Activated CD8-positive, alpha-beta memory T cell treated with anti-CD3 and anti-CD28 coated beads for 48 hours (primary cell): ENCODE results near the gene SYCP3.
A peak's percentile ranks its signal among the peaks of the same experiment; 100 is the strongest.

ENCODE experiments used
- DNase-seq, 3 experiments: peaks; one replicate each; pipeline ENCODE4 v3.0.0-alpha.2; 2020; ENCODE audit warnings: low read depth in 2 of 3, low spot score in 2 of 3

SYCP3 gene

GRCh38 chr12:101738920-101739665 is at the start of gene SYCP3:
Gene SYCP3 (minus strand): TSS chr12:101739462. CDS start chr12:101737935, 1,527 bp downstream.
- no peak for DNase-seq

DNA sequence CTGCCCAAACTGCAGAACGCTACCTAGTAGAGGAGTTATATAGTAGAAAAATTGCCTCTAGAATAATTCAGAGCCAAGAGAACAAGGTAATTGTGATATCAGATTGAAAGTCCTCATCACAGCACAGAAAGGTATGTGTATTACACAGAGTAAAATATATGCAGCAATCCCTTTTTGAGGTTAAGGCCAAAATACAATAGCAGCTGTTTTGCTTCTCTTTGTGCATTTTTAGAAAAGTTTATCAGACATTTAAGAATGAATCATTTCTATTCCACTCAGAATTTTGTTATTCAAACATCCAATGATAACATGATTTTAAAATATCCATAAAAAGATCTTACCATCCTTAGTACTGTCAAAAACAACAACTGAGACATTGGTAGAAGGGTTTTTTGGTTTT is 46.4 kb upstream of the SYCP3 start:
- DNase-seq: no peak

DNA sequence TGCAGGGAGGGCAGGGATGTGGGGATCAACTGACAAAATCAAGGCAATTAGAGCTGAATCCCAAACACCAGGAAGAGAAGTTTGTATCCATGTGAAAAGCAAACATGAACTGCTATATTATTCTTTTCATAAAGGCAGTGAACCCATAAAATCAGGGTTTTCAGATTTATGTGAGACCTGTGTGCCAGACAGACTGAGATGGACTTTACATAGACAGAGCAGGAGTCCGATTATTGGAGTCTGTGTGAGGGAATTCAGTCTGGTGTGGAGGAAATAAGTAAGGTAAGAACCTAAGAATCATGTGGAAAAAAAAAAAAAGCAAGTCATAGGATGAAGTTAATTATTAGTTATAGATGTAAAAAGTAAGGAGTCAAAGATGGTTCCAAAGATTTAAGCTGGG is 45.1 kb upstream of the SYCP3 start:
- DNase-seq: no peak

DNA sequence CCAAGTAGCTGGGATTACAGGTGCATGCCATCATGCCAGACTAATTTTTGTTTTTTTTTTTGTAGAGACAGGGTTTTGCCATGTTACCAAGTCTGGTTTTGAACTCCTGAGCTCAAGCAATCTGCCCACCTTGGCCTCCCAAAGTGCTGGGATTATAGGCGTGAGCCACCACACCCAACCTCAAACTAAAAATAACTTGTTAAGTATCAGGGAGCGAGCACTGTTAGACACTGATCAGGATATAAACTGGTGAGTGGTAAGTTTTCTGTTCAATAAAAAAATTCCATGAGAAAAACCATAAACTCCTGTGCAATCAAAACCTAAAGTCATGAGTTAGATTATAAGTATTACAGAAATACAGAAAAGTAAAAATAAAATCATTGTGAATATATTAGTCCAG is 44.6 kb upstream of the SYCP3 start:
- DNase-seq: no peak

DNA sequence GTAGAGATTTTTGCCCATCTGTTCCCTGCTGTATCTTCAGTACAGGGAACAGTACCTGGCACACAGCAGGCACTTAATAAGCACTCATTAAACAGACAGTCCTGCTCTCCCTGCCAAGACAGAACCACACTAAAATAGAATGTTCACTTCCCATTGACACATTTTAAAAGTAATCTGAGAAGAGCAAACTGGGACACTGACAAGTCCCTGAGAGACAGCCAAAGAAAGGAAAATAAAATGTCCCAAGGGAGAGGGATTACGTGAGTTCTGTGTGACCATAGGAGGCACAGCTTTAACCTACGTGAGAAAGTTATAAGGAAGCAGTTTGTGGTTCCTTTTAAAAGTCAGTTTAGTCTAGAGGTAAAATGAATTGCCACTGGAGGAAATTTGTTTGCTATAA is 43.9 kb upstream of the SYCP3 start:
- DNase-seq: no peak

- no peak for DNase-seq
Measured at GRCh38 chr12:101782273-101782731, 43.0 kb upstream of the SYCP3 start.

DNA sequence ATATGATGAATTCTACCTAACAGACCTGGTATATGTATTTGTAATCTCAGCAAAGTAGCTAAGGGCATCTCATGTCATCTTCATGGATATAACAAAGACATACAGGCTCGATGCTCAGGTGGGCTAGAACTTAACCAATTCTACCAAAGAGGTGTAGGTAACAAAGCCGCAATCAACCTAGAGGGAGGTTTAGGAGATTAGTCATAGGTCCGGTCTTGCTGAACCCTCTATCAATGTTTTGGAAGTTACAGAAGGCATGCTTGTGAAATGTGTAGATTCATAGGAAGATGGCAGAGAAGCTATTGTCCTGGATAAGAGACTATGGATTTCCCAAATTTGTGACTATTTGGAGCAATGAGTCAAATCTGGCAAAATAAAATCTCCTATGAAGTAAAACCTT is 42.6 kb upstream of the SYCP3 start:
- DNase-seq: no peak

DNA sequence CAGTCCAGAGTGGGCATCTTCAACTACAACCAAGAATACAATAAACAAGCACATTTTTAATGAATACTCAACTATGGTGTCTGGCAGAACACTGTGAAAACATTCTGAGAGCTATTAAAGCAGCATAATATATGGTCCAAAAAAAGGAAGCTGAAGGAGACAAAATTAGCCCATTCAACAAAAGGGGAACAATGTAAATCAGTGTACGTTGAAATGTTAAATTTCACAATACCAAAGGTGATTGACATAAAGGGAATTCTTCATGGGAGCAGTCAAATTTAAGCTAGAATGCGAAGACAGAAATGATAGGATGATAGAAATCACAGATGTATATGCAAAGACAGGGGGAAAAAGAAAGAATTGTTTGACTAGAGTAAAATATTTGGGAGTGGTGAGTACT is 41.3 kb upstream of the SYCP3 start:
- DNase-seq: no peak

GRCh38 chr12:101779626-101780025 is 40.4 kb upstream of the SYCP3 start:
- no peak for DNase-seq

- DNase-seq: no peak
Measured at GRCh38 chr12:101779200-101779599, 39.9 kb upstream of the SYCP3 start.

- no peak for DNase-seq
Measured at GRCh38 chr12:101777978-101778377, 38.7 kb upstream of the SYCP3 start.

DNA sequence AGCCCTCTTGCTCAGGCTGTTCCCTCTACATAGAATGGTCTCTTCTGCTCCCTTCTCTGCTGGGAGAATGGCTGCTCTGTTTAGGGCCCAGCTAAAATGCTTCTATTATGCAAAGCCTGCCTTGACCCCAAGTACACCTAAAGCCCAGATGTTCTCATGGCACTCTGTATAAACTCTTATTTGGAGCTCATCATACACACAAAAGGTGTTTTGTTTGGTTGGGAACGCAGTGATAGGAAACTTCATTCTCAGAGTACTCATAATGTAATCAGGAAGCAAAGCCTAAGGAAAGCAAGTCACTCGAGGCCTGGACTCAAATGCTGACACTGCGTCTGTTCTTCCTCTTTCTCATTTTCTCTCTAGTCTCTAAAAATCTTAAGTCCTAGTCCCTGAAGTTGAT is 38.2 kb upstream of the SYCP3 start:
- no peak for DNase-seq

GRCh38 chr12:101775816-101776215 is 36.6 kb upstream of the SYCP3 start:
- no peak for DNase-seq

DNA sequence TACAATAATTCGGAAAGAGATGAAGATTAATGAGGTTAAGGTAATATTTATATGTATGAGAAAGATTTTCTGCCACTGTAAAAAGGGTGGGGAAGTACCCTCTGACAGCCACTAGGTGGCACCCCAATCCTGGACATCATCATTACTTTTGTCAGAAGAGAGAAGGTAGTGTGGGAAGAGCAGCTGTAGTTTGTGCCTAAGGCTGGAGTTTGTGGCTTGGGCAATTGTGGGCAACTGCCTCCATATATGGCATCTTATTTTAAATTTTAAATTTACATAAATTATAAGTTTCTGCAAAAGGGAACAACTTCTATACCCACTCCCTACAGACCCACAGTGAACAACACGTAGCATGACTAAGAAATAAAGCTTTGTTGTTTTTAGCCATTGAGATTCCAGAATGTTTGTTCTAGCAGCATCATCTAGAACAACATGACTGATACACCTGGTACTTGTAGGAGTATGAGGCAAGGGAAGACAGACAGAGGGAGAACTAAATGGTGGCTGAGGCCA is 34.4 kb upstream of the SYCP3 start:
- DNase-seq: peak in 1 of 3 experiments; percentile 25

- no peak for DNase-seq
Measured at GRCh38 chr12:101772012-101772775, 32.9 kb upstream of the SYCP3 start.

- DNase-seq: no peak
Measured at GRCh38 chr12:101769865-101770264, 30.6 kb upstream of the SYCP3 start.

GRCh38 chr12:101768781-101769180 is 29.5 kb upstream of the SYCP3 start:
- no peak for DNase-seq

GRCh38 chr12:101767537-101767936 is 28.3 kb upstream of the SYCP3 start:
- DNase-seq: no peak

DNA sequence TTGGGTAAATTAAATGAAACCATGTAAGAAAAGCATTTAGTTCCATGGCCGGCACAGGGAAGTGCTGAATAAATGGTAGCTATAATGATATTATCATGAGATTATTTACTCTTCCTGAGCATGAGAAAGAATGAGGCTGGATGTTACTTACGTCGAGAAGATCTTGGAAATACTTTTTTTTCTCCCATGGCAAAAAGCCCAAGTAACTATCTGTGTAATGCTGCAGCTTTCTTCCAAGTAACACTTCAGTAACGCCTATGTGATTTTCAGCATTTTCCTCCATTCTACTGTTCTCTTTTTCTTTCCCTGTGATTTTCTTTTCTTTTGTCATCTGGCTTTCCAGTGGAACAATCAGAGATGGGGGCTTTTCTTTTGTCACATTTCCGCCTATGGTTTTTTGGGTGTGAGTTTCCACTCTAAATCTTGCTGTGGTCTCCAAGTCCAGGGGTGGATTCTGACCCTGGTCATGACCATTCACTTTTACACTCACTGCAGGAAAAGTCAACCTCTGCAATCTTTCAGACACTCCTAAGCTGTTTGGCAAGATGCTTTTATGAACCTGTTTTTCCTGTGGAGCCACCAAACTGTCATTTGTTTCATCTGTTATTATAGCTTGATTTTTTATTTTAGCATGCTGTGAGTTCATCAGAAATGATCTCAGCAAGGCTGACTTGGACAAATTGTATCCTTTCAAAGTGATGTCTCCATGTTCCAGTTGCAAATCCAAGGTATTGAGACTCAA is 25.0 kb upstream of the SYCP3 start:
- no peak for DNase-seq

GRCh38 chr12:101763246-101763931 is 24.1 kb upstream of the SYCP3 start:
- DNase-seq: no peak

DNA sequence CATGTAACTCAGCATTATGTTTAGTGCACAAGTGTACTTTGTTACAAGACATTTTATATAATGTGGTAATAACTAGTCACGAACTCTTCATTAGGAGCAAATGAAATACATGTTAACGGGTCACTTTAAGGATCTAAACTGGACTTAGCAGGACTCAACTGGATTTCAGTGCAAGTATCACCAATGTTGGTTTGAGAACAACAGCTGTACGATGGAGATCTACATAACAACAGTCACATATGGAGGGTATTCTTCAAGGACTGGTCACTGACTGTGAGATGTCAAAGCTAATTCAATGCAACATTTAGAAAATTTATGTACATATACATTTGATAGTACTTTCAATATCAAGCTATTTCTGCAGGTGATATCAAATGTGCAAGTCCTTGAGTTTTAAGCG is 22.5 kb upstream of the SYCP3 start:
- DNase-seq: no peak
